ENCODE data around the gene FHL1. TPM values are rescaled to one million over a fixed set of nuclear protein-coding genes. Genes with fewer than 3 reads are reported as not detected.

FHL1 gene
- total and polyA plus RNA-seq, 9 donors: 62.0 to 508 (median 98.5) TPM

GRCh38 chrX:136126872-136127406 is 20.4 kb upstream of the FHL1 start:
- WGBS, 3 donors: 51 to 59% (median 54%) methylated on average over 3 of the region's 3 CpGs

GRCh38 chrX:136128743-136129142 is 18.6 kb upstream of the FHL1 start:
- Histone ChIP-seq H3K4me1 (ENCODE audit: insufficient read depth) (no peaks in the 10 kb centered on the region), H3K27ac (no peak overlapping the region), H3K36me3 (no peaks in the 10 kb centered on the region), H3K4me3 (no peak overlapping the region), H3K27me3 (no peaks in the 10 kb centered on the region), H3K9me3 (no peaks in the 10 kb centered on the region)
- TF ChIP-seq EP300 (IDR thresholded peaks at IDR 0.05) (no peak), POLR2A (IDR thresholded peaks at IDR 0.05) (no peak), CTCF (IDR thresholded peaks at IDR 0.05) (no peak)
- DNase-seq: no peak
- intact Hi-C loops (cut with DNase I): no loop called here
- 80 to 95% (median 90%) methylated on average over 2 of the region's 2 CpGs for WGBS, 3 donors

More at GRCh38 chrX:136126872-136127406, 20.4 kb upstream of the FHL1 start:
- TF ChIP-seq EP300 (IDR thresholded peaks at IDR 0.05): no peak
- TF ChIP-seq POLR2A (IDR thresholded peaks at IDR 0.05): no peak
- no peak for TF ChIP-seq CTCF (IDR thresholded peaks at IDR 0.05)
- no peak overlapping the region for H3K27ac ChIP-seq
- no peaks in the 10 kb centered on the region for H3K9me3 ChIP-seq
- H3K4me3 ChIP-seq: no peak overlapping the region
- DNase-seq: no peak
- H3K36me3 ChIP-seq: no peaks in the 10 kb centered on the region
- peaks cover 2% of the 10 kb centered on the region for H3K4me1 ChIP-seq (ENCODE audit: insufficient read depth)
- intact Hi-C loops (cut with DNase I): no loop called here
- no peaks in the 10 kb centered on the region for H3K27me3 ChIP-seq

DNA sequence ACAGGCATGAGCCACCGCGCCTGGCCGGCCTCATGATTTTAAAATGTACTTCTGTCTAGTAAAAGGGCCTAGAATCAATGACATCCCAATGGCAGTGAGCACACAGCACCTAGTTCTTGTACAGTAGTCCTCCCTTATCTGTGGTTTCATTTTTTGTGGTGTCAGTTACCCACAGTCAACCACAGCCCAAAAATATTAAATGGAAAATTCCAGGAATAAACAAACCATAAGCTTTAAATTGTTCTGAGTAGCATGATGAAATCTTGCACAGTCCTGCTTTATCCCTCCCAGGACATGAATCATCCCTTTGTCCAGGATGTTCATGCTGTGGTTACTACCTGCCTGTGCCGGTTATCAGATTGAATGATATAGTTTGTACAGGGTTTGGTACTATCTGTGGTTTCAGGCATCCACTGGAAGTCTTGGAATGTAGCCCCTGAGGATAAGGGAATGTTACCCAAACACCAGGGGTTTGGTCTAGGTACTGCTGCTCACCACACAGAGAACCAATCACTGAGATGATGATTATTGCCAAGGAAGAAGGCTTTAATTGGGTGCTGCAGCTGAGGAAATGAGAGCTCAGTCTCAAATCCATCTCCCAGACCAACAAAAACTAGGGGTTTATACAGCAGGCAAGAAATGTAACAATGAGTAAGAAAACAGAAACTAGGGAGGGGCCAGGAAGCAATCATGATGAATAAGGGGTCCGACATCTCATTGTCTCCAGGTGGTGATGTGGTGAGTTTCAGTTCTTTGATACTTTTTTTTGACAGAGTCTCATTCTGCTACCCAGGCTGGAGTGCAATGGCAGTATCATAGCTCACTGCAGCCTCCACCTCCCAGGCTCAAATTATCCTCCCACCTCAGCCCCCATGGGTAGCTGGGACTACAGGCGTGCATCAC is 16.2 kb upstream of the FHL1 start:
- Histone ChIP-seq H3K27ac (no peak overlapping the region), H3K9me3 (no peaks in the 10 kb centered on the region)
- WGBS, 3 donors: 70 to 82% (median 73%) methylated on average over 6 of the region's 6 CpGs

GRCh38 chrX:136138939-136139338 is 8.4 kb upstream of the FHL1 start:
- TF ChIP-seq CTCF (IDR thresholded peaks at IDR 0.05): no peak
- H3K27ac ChIP-seq: no peak overlapping the region
- intact Hi-C loops (cut with DNase I): no loop called here
- DNase-seq: no peak
- no peaks in the 10 kb centered on the region for H3K36me3 ChIP-seq
- WGBS, 3 donors: 36 to 58% (median 49%) methylated on average over 4 of the region's 4 CpGs
- no peaks in the 10 kb centered on the region for H3K4me1 ChIP-seq (ENCODE audit: insufficient read depth)
- no peak overlapping the region for H3K4me3 ChIP-seq
- H3K27me3 ChIP-seq: no peaks in the 10 kb centered on the region
- no peaks in the 10 kb centered on the region for H3K9me3 ChIP-seq

More for the DNA sequence above, 16.2 kb upstream of the FHL1 start:
- no peaks in the 10 kb centered on the region for H3K36me3 ChIP-seq
- H3K4me3 ChIP-seq: no peak overlapping the region
- H3K27me3 ChIP-seq: no peaks in the 10 kb centered on the region
- no peak for TF ChIP-seq CTCF (IDR thresholded peaks at IDR 0.05)
- TF ChIP-seq POLR2A (IDR thresholded peaks at IDR 0.05): no peak
- no peak for TF ChIP-seq EP300 (IDR thresholded peaks at IDR 0.05)
- no peaks in the 10 kb centered on the region for H3K4me1 ChIP-seq (ENCODE audit: insufficient read depth)
- intact Hi-C loops (cut with DNase I): no loop called here
- DNase-seq: no peak

Data from ovary (tissue), 9 donors.